DND-41 (cell line): ENCODE data around the gene SYNM.
A peak's percentile ranks its signal among the peaks of the same experiment; 100 is the strongest.

Source experiments
- ATAC-seq: fragments of 200-7000 bp; cut with Tn5 transposase; 3 replicates; pipeline ENCODE4 v1.9.1; 2021; ENCODE audit warnings: low read depth; ENCODE audit not compliant: insufficient read depth
- DNase-seq: peaks from one replicate; pipeline ENCODE4 v3.0.0-alpha.2; 2020
- H2AFZ ChIP-seq: 2 replicates; pipeline ENCODE4 v1.6.0; 2012; ENCODE audit warnings: low read depth, low read length
- H3K27ac ChIP-seq: 2 replicates; pipeline ENCODE4 v1.5.1; 2012; ENCODE audit warnings: low read length, inconsistent platforms
- H3K27me3 ChIP-seq: fragments of 200-600 bp; sonication (generic); 2 replicates; pipeline ENCODE4 v1.6.0; 2012; ENCODE audit warnings: low read length, mild to moderate bottlenecking, inconsistent platforms; ENCODE audit not compliant: insufficient read depth, poor library complexity
- H3K36me3 ChIP-seq: 2 replicates; pipeline ENCODE4 v1.5.1; 2012; ENCODE audit warnings: low read length, inconsistent platforms; ENCODE audit not compliant: insufficient read depth
- H3K4me1 ChIP-seq: 2 replicates; pipeline ENCODE4 v1.5.1; 2012; ENCODE audit warnings: mild to moderate bottlenecking, low read length; ENCODE audit not compliant: insufficient read depth
- H3K4me2 ChIP-seq: 2 replicates; pipeline ENCODE4 v1.6.0; 2012; ENCODE audit warnings: mild to moderate bottlenecking, moderate library complexity, low read length, inconsistent platforms; ENCODE audit not compliant: insufficient read depth
- H3K4me3 ChIP-seq, 2 experiments: fragments of 200-600 bp in 1 of 2; shearing (Covaris generic) in 1 of 2; 2 replicates each; pipeline ENCODE4 v1.5.1; 2012 to 2016; ENCODE audit warnings: inconsistent platforms in 2 of 2, low read length in 2 of 2, mild to moderate bottlenecking in 2 of 2, low read depth in 1 of 2, moderate library complexity in 1 of 2
- H3K79me2 ChIP-seq: 2 replicates; pipeline ENCODE4 v1.6.0; 2012; ENCODE audit warnings: low read length, inconsistent platforms; ENCODE audit not compliant: insufficient read depth
- H3K9ac ChIP-seq: 2 replicates; pipeline ENCODE4 v1.6.0; 2012; ENCODE audit warnings: low read depth, mild to moderate bottlenecking, inconsistent platforms, low read length, moderate library complexity
- H3K9me3 ChIP-seq: 2 replicates; pipeline ENCODE4 v1.5.1; 2012; ENCODE audit warnings: low read length, moderate library complexity, mild to moderate bottlenecking, inconsistent platforms; ENCODE audit not compliant: insufficient read depth, severe bottlenecking
- H4K20me1 ChIP-seq: 2 replicates; pipeline ENCODE4 v1.6.0; 2012; ENCODE audit warnings: low read length; ENCODE audit not compliant: insufficient read depth
- CTCF ChIP-seq: IDR thresholded peaks from 2 replicates; pipeline ENCODE4 v1.5.1; 2012; ENCODE audit warnings: borderline replicate concordance, low read length, moderate library complexity, mild to moderate bottlenecking; ENCODE audit not compliant: poor library complexity, severe bottlenecking; ENCODE audit errors: extremely low read depth
- EZH2 ChIP-seq: IDR thresholded peaks from 3 replicates; pipeline ENCODE4 v1.6.1; 2012; ENCODE audit warnings: borderline replicate concordance, low read depth, mild to moderate bottlenecking, moderate library complexity, low read length, inconsistent platforms; ENCODE audit not compliant: severe bottlenecking

The SYNM gene

DNA sequence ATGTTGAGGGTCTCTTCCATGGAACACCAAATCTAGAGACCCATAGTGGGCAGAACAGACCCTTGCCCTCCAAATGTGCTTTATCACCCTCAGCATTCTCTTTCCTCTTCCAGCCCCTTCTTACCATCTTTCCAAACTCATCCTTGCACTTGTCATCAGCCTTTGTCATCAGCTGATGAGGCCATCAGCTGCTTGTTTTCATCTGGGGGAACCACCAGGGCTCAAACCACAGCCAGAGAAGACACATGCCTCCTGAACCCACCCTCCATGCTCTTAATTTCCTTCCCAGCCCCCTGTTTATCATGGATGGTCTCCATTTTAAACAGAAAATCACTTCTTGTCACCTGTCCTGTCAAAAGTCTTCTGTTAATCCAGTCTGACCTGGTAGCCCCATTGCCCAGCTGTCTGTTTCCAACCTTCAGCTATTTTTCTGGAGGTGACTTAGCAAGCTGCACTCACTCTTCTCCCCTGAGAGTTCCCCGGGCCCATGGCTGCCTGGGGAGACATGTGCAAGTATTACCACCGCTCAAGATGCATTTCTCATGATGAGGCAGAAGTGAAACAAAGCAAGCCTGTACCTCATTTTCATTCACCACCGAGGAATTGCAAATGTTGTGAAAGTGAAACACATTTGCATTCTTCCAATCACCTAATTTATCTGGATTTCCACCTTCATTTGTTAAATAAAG lies 14.7 kb upstream of the SYNM start:
- H3K9me3 ChIP-seq: no peaks in the 10 kb centered on the region
- no peaks in the 10 kb centered on the region for H3K27me3 ChIP-seq
- ATAC-seq (peak; percentile 71), DNase-seq (peak; percentile 30)
- no peak overlapping the region for H3K4me2 ChIP-seq
- H4K20me1 ChIP-seq: no peaks in the 10 kb centered on the region
- no peaks in the 10 kb centered on the region for H3K79me2 ChIP-seq
- TF ChIP-seq CTCF: no peak
- no peak for TF ChIP-seq EZH2
- no peaks in the 10 kb centered on the region for H3K4me1 ChIP-seq
- no peak overlapping the region for H2AFZ ChIP-seq
- no peaks in the 10 kb centered on the region for H3K36me3 ChIP-seq
- no peak overlapping the region for H3K27ac ChIP-seq
- H3K9ac ChIP-seq: no peak overlapping the region
- H3K4me3 ChIP-seq: no peak overlapping the region

- TF ChIP-seq CTCF (no peak), EZH2 (no peak)
- DNase-seq: no peak
- no peaks in the 10 kb centered on the region for H3K4me1 ChIP-seq
- H4K20me1 ChIP-seq: no peaks in the 10 kb centered on the region
- H3K9me3 ChIP-seq: no peaks in the 10 kb centered on the region
- H3K36me3 ChIP-seq: no peaks in the 10 kb centered on the region
- H3K27ac ChIP-seq: no peak overlapping the region
- H3K79me2 ChIP-seq: no peaks in the 10 kb centered on the region
- no peak overlapping the region for H2AFZ ChIP-seq
- H3K4me3 ChIP-seq: no peak overlapping the region
- no peaks in the 10 kb centered on the region for H3K27me3 ChIP-seq
- no peak for ATAC-seq
- H3K9ac ChIP-seq: no peak overlapping the region
- no peak overlapping the region for H3K4me2 ChIP-seq
Observed at GRCh38 chr15:99090938-99091337, 13.9 kb upstream of the SYNM start.

DNA sequence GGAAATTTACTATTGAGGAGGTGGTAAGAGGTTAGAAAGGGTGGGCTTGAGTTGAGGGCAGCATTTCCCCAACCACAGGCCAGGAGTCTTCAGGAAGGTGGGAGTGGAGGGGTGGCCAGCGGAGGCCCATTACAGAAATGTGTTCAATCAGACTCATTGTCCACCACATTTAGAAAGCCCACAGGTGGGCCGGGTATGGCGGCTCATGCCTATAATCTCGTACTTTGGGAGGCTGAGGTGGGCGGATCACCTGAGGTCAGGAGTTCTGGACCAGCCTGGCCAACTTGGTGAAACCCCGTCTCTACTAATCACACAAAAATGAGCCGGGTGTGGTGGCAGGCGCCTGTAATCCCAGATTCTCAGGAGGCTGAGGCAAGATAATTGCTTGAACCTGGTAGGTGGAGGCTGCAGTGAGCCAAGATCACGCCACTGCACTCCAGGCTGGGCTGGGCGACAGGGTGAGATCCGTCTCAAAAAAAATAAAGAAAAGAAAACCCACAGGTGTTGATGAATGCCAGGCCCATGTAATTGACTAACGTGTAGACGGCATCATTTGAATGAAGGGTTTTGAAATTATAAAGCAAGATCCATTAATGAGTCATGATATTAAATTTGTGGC lies 12.2 kb upstream of the SYNM start:
- Histone ChIP-seq H4K20me1 (no peaks in the 10 kb centered on the region), H3K79me2 (no peaks in the 10 kb centered on the region)

More for the DNA sequence above, 12.2 kb upstream of the SYNM start:
- H3K4me3 ChIP-seq: no peak overlapping the region
- no peak overlapping the region for H3K9ac ChIP-seq
- no peak overlapping the region for H3K27ac ChIP-seq
- H3K36me3 ChIP-seq: no peaks in the 10 kb centered on the region
- no peaks in the 10 kb centered on the region for H3K27me3 ChIP-seq
- H3K4me2 ChIP-seq: no peak overlapping the region
- DNase-seq (no peak), ATAC-seq (no peak)
- no peak overlapping the region for H2AFZ ChIP-seq
- no peaks in the 10 kb centered on the region for H3K9me3 ChIP-seq
- no peaks in the 10 kb centered on the region for H3K4me1 ChIP-seq
- TF ChIP-seq CTCF (no peak), EZH2 (no peak)
